IPS-11a (cell line): ENCODE measurements around the gene CLMN.

ENCODE experiments used
- H3K4me3 ChIP-seq: one replicate; pipeline ENCODE4 v1.5.1; 2013; ENCODE audit warnings: low read depth, low read length, control low read depth

The CLMN gene

GRCh38 chr14:95174184-95174792 is 145.4 kb downstream of the CLMN start:
- no peak overlapping the region for H3K4me3 ChIP-seq

GRCh38 chr14:95173518-95173917 is 146.2 kb downstream of the CLMN start:
- H3K4me3 ChIP-seq, result no peak overlapping the region

- H3K4me3 ChIP-seq, result no peak overlapping the region
Measured at GRCh38 chr14:95167177-95167576, 152.5 kb downstream of the CLMN start.

GRCh38 chr14:95165517-95165916 is 154.2 kb downstream of the CLMN start:
- no peak overlapping the region for H3K4me3 ChIP-seq

GRCh38 chr14:95164506-95164905 is 155.2 kb downstream of the CLMN start:
- no peak overlapping the region for H3K4me3 ChIP-seq

- H3K4me3 ChIP-seq, result no peak overlapping the region
Measured at GRCh38 chr14:95163666-95164065, 156.0 kb downstream of the CLMN start.

- no peak overlapping the region for H3K4me3 ChIP-seq
Measured at GRCh38 chr14:95163132-95163531, 156.6 kb downstream of the CLMN start.

GRCh38 chr14:95162641-95163040 is 157.1 kb downstream of the CLMN start:
- no peak overlapping the region for H3K4me3 ChIP-seq

GRCh38 chr14:95157327-95158189 is 162.2 kb downstream of the CLMN start, which contains the start of gene DICER1:
Gene DICER1 (minus strand): TSS chr14:95157529. CDS start chr14:95133458, 24,071 bp downstream.
- peak within 1 kb of the TSS; percentile 74 for H3K4me3 ChIP-seq

GRCh38 chr14:95157048-95157326 is 162.7 kb downstream of the CLMN start:
- H3K4me3 ChIP-seq, result peak overlapping the region; percentile 74

GRCh38 chr14:95156161-95157047 is 163.3 kb downstream of the CLMN start:
- H3K4me3 ChIP-seq, result peak overlapping the region; percentile 74

GRCh38 chr14:95155045-95155444 is 164.7 kb downstream of the CLMN start:
- H3K4me3 ChIP-seq, result no peak overlapping the region

- no peak overlapping the region for H3K4me3 ChIP-seq
Measured at GRCh38 chr14:95153866-95154265, 165.8 kb downstream of the CLMN start.

GRCh38 chr14:95151561-95151960 is 168.1 kb downstream of the CLMN start:
- no peak overlapping the region for H3K4me3 ChIP-seq

GRCh38 chr14:95150910-95151309 is 168.8 kb downstream of the CLMN start:
- no peak overlapping the region for H3K4me3 ChIP-seq

GRCh38 chr14:95149441-95149840 is 170.3 kb downstream of the CLMN start:
- no peak overlapping the region for H3K4me3 ChIP-seq

GRCh38 chr14:95147597-95147996 is 172.1 kb downstream of the CLMN start:
- H3K4me3 ChIP-seq, result no peak overlapping the region

- no peak overlapping the region for H3K4me3 ChIP-seq
Measured at GRCh38 chr14:95146079-95146771, 173.5 kb downstream of the CLMN start.

- no peak overlapping the region for H3K4me3 ChIP-seq
Measured at GRCh38 chr14:95144849-95145248, 174.9 kb downstream of the CLMN start.

- H3K4me3 ChIP-seq, result no peak overlapping the region
Measured at GRCh38 chr14:95143808-95144620, 175.7 kb downstream of the CLMN start.
